Stimulated activated CD8-positive, alpha-beta memory T cell treated with anti-CD3 and anti-CD28 coated beads, Interleukin-2, amount 100 ng/mL, for 48 hours (primary cell): ENCODE data around the gene UBAC2.

Source experiments
- DNase-seq, 2 donors: peaks; one replicate each; pipeline ENCODE4 v3.0.0-alpha.2; 2020; ENCODE audit warnings: low read depth in 2 of 2

Gene UBAC2

GRCh38 chr13:99311748-99312492, 111.3 kb downstream of the UBAC2 start:
- no peak for DNase-seq

GRCh38 chr13:99312493-99312883, 111.8 kb downstream of the UBAC2 start:
- DNase-seq = no peak

GRCh38 chr13:99313501-99313900, 112.8 kb downstream of the UBAC2 start:
- no peak for DNase-seq

GRCh38 chr13:99313941-99314340, 113.3 kb downstream of the UBAC2 start:
- no peak for DNase-seq

GRCh38 chr13:99314640-99315176, 114.1 kb downstream of the UBAC2 start:
- DNase-seq = no peak

GRCh38 chr13:99315186-99315585, 114.5 kb downstream of the UBAC2 start:
- no peak for DNase-seq

GRCh38 chr13:99316224-99316623, 115.6 kb downstream of the UBAC2 start:
- no peak for DNase-seq

GRCh38 chr13:99316657-99317256, 116.1 kb downstream of the UBAC2 start:
- DNase-seq = no peak

- no peak for DNase-seq
These were observed 120.2 kb downstream of the UBAC2 start for GRCh38 chr13:99320693-99321481.

GRCh38 chr13:99321709-99322108, 121.1 kb downstream of the UBAC2 start:
- DNase-seq = no peak

GRCh38 chr13:99322297-99323103, 121.8 kb downstream of the UBAC2 start:
- DNase-seq = no peak

GRCh38 chr13:99323488-99323887, 122.8 kb downstream of the UBAC2 start:
- no peak for DNase-seq

GRCh38 chr13:99326012-99326411, 125.4 kb downstream of the UBAC2 start:
- DNase-seq = no peak

GRCh38 chr13:99327126-99327525, 126.5 kb downstream of the UBAC2 start:
- DNase-seq = no peak

- no peak for DNase-seq
These were observed 127.1 kb downstream of the UBAC2 start for GRCh38 chr13:99327761-99328160.

- no peak for DNase-seq
These were observed 128.8 kb downstream of the UBAC2 start for GRCh38 chr13:99329477-99329876.

- DNase-seq = no peak
These were observed 130.3 kb downstream of the UBAC2 start for GRCh38 chr13:99330942-99331341.

- DNase-seq = no peak
These were observed 131.2 kb downstream of the UBAC2 start for GRCh38 chr13:99331881-99332293.

GRCh38 chr13:99332456-99332855, 131.8 kb downstream of the UBAC2 start:
- no peak for DNase-seq

GRCh38 chr13:99334221-99334620, 133.6 kb downstream of the UBAC2 start:
- DNase-seq = no peak

GRCh38 chr13:99335087-99335486, 134.4 kb downstream of the UBAC2 start:
- no peak for DNase-seq

GRCh38 chr13:99335603-99336002, 134.9 kb downstream of the UBAC2 start:
- no peak for DNase-seq
